Measurements from ENCODE around the gene BARX2.

DNA sequence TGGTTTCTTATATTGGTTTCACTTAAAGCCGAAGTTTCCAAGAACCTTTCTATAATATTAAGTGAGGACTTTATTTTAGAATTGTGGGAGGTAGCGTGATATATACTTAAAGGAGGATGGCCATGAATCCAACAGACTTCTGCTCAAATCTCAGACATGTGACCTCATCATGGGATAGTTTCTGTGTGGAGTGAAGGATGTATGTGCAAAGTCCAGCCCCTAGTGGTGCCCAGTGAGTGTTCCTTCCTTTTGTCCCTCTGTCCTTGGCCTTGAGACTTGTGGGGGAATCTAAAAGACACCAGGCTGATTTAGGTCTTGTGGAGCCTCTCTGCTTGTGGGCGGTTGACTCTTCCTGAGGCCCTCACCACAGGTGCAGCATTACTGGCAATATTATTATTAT lies 43.7 kb downstream of the BARX2 start:
- TF ChIP-seq JUND (IDR thresholded peaks at IDR 0.05) (no peak), CTCF (IDR thresholded peaks at IDR 0.05) (no peak), TAF1 (IDR thresholded peaks at IDR 0.05; ENCODE audit: borderline replicate concordance, low read depth, low read length) (no peak), TCF12 (IDR thresholded peaks at IDR 0.05) (no peak), FOXM1 (IDR thresholded peaks at IDR 0.05; ENCODE audit: low read depth) (no peak), POLR2AphosphoS5 (IDR thresholded peaks at IDR 0.05; ENCODE audit: low read depth, low read length) (no peak)
- TF ChIP-seq, protein P1, sequence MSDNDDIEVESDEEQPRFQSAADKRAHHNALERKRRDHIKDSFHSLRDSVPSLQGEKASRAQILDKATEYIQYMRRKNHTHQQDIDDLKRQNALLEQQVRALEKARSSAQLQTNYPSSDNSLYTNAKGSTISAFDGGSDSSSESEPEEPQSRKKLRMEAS (IDR thresholded peaks at IDR 0.05; ENCODE audit: low read depth) = no peak
